Globus pallidus (tissue), 1 donor: Measurements from ENCODE around the gene CDCP2.
"Not testable (repeated sequence)": the region's sequence is repeated elsewhere in the genome, so short reads cannot be mapped to it uniquely, and the experiment has no call there.

Source experiments
- DNase-seq: peaks from one replicate; pipeline ENCODE4 v3.0.0-alpha.2; 2015; ENCODE audit warnings: low spot score

CDCP2 gene

DNA sequence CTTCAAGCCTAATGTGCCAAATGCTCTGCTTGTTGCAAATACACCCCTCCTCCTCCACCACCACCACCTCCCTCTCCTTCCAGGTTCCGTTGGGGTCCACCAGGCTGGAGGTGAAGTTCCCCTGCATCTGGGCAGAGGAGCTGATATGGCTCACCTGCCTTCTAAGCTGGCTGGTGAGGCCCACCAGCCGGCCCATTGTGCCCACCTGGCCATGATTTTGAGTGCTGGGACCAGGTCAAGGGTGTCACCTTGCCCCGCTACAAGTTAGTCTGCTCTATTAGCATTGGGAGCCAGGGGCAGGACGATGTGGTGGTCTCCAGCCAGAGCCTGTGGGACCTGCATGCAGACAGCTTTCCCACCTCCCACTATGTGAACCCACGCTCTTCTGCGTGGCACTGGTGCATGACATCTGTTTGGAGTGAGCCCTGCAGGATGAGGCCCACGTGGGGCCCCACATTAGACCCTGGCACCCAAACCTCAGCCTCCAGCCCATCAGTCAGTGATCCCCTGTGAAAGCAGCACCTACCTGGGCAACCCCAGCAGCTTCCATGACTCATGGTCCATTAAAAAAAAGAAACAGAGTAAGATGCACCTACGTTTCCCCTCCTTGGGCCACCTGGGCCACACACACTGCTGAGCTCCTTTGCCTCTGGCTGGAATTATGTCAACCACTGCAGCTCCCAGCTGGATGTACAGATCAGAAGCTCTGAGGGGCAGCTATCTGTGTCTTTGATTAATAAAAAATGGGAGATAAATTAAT lies 15.6 kb upstream of the CDCP2 start:
- no peak for DNase-seq

DNA sequence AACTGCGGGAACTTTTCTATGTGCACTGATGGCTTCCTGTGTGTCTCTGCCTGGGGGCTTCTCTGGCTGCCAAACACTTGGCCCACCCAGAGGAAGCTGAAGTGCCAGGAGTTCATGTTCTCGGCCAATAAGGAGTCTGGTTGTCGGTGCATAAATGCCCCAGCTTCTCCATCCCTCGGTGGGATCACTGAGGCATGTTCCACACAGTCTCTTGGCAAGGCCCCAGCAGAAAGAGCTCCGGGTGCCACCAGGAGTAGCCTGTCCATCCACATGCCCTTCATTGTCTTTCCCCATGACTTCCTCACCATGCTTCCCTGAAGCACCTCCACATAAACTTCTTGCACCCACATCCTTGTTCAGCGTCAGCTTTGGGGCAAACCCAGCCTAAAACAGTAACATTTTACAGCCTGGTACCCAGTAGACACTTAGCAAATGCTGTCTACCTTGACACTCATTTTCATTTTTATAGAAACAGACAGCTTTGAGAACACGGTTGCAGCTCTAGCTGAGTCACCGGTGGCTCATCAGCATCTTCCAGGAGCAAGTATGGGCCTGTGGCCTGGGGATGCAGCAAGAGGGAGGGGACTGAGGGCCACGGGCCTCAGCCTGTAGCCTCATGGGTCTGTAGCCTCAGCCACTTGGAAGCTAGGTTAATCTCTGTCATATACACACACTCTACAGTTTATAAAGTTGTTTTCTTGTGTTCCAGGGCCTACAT lies 14.8 kb upstream of the CDCP2 start:
- DNase-seq, result no peak

DNA sequence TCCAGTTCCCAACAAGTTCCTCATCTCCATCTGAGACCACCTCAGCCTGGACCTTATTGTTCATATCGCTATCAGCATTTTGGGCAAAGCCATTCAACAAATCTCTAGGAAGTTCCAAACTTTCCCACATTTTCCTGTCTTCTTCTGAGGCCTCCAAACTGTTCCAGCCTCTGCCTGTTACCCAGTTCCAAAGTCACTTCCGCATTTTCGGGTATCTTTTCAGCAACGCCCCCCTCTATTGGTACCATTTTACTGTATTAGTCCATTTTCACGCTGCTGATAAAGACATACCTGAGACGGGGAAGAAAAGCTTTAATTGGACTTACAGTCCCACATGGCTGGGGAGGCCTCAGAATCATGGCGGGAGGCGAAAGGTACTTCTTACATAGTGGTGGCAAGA lies 13.6 kb upstream of the CDCP2 start:
- DNase-seq, result not testable (repeated sequence)

DNA sequence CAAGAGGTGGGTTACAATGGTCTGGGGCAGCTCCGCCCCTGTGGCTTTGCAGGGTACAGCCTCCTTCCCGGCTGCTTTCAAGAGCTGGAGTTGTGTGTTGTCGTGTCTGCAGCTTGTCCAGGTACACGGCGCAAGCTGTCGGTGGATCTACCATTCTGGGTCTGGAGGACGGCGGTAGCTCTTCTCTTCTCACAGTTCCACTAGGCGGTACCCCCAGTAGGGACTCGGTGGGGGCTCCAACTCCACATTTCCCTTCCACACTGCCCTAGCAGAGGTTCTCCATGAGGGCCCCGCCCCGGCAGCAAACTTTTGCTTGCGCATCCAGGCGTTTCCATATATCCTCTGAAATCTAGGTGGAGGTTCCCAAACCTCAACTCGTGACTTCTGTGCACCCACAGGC lies 12.3 kb upstream of the CDCP2 start:
- no peak for DNase-seq

DNA sequence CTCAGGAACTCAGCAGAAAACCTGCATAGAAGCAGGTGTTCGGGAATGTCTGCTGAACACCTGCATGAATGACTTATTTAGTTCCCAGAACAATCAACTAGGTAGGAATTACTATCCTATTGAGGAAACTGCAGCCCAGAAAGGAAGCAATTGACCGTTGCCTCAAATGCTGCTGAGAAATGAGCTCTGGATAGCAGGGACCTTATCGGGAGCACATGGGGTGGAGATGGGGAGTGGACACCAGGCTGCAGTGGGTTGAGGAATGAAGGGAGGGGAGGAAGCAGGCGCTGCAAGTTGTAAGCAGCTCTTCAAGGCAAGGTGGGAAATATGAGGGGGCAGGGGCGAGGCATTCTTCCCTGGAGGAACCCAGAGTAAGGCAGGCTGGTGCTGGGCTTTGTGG lies 10.8 kb upstream of the CDCP2 start:
- DNase-seq, result no peak

DNA sequence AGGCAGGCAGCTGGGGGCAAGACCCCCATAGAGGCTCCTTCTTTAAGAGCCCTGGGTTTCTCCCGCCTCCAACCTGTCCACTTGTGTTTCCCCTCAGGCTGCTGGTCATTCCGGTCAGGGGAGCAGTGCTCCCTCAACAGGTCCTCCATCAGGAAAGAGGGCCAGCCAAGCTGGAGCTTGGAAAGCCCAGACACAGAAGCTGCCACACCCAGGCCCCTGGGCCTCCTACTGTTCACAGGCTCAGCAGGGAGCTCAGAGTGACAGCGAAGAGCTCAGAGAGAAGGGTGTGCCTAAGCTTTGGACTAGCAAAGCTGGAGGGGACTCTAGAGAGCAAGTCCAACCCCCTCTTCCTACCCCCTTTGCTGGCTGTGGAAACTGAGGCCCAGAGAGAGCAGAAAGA lies 10.3 kb upstream of the CDCP2 start:
- no peak for DNase-seq

DNA sequence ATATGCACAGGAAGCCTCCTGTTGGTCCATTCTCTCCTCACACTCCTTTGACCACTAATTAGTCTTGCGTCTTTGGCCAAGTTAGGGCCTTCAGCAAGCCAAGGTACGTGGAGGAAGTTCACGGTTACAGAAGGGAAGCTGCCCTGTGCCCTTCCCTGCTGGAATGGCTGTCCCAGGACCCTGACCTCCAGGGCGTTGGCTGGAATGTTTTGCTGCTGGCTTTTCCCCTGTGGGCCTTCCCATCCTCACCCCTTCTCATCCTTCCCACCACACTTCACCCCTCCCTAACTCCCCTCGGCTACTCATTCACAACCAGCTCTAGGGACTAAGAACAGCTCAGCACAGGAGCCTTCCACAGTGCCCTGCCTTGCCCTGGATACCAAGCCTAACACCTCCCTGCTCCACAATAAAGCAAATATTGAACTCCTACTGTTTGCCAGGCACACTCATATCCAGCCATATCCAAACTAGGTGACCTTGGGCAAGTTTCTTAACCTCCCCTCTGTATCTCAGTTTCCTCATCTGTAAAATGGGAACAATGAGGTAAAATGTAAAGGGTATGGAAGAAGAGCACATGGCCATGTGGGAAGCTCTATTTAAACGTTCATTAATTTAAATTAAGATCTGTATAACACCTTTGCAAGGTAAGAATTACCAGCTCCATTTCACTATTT lies 8.8 kb upstream of the CDCP2 start:
- DNase-seq, result no peak

DNA sequence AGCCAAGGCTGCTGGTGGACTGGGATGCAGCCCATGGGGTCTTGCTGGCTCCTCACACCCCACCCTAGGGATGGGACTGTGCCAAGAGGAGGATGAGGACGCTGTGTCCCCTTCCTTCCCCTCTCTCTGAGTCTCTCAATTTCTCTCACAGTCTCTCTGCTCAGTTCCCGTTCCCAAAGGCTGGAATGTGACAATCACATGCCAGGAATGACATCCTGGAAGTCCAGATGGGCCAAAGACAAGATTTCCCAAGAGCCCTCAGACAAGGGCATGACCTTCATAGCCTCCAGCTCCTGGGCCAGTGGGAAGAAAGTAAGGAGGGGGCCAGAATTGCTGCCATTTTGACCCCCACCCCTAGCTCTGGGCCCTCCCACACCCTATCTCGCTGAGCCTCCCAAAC lies 7.6 kb upstream of the CDCP2 start:
- DNase-seq, result no peak

DNA sequence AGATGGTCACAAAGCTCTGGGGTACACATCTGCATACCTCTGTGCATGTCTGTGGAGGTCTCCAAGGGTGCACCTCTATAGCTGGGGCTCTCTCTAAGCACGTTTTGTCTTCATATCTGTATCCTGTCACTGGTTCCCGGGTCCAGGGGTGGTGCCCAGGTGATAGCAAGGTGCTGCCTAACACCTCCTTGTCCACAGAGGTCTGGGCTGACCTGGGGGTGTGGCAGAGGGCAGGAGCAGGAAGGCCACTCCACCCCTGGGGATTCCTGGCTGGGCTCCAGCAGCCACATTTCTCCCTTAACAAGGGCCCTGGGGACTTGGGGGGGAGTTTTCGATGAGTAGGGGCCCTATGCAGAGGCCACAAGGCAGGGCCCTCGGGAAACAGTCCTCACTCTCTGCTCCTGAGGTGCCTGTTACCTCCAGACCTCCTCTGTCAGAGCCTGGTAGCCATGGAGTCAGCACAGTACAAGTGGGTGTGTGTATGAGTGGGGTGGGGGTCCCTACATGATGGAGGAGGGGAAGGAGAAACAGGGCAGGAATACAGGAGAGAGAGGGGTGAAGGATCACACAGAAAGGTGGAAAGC lies 7.0 kb upstream of the CDCP2 start:
- no peak for DNase-seq

DNA sequence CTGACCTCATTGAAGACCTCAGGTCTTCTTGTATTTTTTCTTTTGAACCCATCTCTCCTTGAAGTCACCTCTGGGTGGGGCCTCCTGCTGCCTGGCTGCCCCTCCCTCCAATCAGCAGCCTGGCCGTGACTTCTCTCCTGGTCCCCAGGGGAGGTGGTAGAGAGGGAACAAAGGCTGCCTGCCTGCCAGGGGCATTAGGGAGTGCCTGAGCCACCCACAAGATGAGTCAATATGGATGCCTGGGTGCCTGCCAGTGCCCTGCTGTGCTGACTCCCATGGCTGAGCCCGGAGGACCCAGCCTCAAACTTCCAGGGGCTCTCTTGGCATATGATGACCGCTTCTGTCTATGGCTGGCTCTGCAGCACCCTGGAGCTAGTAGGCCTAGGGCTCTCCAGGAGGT lies 5.3 kb upstream of the CDCP2 start:
- no peak for DNase-seq

DNA sequence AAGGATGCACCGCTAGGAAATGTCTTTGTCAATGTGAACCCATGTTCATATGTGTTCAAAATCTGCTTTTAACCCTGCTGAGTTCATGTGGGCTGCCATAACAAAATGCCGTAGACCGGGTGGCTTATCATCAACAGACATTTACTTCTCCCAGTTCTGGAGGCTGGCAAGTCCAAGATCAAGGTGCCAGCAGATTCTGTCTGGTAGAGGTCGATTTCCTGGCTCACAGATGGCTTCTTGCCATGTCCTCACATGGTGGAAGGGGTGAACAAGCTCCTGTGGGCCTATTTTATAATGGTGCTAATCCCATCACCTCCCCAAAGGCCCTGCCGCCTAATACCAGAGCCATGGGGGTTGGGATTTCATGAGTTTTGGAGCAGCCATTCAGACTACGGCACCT lies 4.6 kb upstream of the CDCP2 start:
- DNase-seq, result no peak

DNA sequence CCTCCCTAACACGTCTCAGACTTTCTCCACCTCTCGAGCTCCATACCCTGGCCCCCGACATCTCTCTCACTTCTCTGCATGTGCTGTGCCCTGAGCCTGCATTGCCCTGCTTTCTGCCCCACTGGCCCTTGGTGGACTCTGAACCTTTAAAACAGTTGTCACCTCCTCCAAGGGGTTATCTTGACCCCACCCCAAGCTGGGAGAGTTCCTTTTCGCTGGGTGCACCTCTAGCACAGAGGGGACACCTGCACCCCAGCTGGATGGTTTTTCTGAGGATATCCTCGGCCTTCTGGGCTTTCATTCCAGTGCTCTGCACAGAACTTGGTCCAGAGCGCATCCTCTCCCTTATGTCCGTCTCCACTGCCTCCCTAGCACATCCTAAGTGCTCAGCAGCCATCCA lies 4.2 kb upstream of the CDCP2 start:
- DNase-seq, result no peak

DNA sequence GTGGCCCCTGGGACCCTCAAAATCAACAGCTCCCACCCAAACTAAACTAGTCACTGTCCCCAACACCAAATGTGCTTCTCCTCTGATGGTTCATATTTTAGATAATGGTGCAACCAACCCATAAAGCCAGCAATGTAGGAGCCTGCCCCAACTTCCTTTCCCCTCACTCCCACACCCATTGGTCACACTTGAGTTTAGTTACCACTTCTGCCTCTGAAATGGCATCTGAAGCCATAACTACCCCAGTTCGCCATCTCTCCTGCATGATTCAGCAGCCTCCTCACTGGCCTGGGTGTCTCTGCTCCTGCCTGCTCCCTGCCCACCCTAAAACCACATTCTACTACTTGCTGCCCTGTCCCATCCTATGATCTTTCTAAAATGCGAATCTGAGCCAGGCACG lies 3.4 kb upstream of the CDCP2 start:
- DNase-seq, result no peak

DNA sequence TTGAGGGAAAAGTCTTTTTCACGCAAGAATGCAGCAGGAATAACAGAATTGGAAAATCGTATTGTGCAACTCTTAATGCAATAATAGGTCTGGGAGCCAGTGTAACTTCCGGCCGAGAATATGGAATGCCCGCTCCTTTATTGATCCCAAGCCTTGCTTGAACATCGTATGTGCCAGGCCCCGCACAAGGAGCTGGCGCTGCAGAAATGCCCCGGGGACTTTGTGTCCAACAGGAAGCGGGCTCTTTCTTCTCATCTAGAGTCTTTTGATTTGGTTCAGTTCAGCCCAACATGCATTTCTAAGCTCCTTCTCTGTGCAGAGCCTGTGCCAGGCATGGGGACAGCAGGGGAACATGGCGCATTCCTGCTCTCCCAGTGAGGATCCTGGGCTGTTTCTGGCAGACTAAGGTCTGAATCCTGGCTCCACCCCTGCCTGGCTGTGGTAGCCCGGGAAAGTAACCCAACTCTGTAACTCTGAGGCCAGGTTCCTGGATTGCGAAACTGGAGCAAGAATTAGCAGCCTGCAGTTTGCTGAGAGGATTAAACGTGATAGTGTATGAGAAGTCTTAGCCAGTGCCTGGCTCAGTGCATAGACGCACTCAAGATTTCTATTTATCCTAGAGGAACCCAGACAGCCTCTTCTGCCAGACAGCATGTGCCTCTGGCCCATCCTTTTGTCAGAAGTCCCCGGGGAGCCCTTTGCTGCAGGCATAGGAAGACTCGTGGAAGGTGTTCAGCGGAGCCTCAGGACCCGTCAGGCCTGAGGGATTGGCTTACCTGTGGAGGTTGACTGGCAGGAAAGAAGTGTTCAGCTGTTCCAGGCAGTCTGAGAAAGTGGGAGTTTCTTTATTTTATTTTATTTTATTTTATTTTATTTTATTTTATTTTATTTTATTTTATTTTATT lies 987 bp upstream of the CDCP2 start:
- DNase-seq, result no peak

DNA sequence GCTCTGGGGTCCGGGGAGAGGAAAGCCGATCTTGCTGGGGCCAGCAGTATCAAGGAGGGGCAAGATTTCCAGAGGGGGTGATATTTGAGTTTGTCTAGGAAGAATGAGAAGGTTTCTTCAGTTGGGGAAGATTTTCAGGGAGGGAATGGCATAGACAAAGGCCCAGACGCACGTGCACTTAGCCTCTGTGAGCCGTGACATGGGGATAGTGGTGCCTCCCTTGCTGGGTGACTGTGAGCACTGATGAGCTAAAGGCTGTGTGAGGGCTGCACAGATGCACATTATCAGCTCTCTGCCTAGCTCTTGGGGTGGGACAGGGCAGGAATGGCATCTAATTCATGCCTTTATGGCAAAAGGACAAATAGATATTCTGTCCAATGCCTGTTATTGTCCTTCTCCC lies 1.8 kb downstream of the CDCP2 start:
- DNase-seq, result no peak

DNA sequence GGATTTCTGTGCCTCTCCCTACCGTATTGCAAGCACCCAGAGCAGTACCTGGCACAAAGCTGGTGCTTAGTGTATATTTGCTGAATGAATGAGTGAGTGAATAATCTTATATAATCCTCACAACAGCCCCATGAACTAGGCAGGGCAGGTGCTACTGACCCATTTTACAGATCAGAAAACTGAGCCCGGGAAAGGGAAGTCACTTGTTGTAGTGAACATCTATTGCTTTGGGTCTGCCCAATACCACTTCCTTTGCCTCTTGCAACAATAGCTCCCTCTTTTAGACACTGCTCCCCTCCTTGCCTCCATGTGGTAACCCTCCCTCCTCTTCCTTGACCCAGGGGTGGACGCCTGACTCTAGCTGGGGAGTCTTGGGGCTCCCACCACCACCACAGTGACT lies 3.1 kb downstream of the CDCP2 start:
- no peak for DNase-seq

DNA sequence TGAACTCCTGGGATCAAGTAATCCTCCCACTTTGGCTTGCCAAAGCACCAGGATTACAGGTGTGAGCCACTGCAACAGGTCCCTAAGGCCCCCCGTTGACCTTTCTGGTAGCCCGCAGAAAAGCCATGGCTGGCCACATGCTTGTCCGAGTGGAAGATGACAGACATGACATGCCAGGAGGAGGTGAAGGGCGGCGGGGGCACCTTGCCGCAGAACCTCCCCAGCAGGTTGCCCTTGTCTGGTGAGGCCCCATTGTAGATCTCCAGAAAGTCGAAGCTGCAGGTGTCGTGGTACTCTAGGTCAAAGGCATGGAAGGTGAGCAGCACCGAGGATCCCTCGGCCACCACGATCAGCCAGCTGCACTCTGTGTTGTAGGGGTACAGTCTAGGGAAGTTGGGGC lies 8.4 kb downstream of the CDCP2 start:
- no peak for DNase-seq

DNA sequence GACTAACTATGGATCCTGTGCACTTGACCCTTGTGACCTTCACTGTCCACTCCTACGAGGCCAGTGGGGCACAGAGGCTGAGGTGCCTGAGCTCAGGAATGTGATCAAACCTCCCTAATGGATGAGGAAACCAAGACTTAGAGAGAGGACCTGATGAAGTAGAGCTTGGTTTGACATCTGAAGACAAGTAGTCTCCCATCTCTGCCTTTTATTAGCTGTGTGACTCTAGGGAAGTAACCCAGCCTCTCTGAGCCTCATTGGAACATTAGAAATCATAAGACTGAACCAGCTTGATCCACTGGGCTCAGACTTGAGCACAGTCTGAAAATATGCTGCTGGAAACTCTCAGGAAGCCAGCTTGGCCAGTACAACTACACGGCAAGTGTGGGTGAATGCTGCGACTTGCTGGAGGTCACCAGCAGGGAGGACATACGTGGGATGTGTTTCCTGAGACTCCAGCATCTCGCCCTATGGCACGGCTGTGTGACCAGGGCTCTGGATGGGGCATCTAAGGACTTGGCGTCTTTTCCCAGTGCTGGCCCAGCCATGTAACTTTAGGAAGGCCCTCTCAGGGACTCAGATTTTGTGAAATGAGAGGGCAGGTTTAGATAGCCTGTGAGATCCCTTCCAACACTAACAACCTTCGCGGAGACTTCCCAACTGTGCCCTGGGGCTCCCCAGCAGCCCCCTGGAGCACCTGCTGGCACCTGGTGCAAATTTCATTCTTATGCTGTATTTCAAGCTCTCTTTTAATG lies 10.5 kb downstream of the CDCP2 start:
- DNase-seq, result no peak

DNA sequence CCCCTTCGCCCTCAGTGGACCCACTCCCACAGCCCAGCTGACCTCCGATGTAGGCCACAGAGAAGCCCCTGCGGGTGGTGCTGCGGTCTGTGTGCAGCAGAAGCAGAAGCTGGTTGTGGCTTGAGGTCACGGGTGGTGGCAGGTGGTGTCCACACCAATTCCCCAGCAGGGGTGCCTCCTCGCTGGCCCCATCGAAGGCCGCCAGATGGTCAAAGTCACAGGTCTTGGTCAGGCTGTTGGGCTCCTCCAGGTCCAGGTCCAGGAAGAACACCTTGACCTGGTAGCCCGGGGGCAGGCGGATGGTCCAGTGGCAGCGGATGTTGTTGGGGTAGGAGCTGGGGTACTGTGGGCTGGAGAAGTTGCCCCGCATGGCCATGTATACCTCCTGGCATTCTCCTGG lies 13.1 kb downstream of the CDCP2 start:
- no peak for DNase-seq

DNA sequence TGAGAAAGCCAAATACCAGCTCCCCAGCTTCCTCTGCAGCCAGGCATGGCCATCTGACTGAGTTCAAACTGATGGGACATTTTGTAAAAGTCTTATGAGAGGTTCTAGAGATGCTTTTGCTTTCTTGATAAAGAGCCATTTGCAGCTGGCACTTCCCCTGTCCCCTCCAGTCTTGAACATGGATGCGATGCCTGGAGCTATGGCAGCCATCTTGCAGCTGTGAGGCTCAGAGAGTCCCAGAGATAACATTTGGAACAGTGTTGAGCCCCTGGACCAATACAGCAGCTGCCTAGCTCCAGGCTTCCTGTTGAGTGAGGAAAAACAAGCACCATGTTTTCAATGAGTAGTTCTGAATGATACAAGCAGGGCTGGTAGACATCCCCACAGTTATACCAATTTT lies 13.8 kb downstream of the CDCP2 start:
- no peak for DNase-seq

DNA sequence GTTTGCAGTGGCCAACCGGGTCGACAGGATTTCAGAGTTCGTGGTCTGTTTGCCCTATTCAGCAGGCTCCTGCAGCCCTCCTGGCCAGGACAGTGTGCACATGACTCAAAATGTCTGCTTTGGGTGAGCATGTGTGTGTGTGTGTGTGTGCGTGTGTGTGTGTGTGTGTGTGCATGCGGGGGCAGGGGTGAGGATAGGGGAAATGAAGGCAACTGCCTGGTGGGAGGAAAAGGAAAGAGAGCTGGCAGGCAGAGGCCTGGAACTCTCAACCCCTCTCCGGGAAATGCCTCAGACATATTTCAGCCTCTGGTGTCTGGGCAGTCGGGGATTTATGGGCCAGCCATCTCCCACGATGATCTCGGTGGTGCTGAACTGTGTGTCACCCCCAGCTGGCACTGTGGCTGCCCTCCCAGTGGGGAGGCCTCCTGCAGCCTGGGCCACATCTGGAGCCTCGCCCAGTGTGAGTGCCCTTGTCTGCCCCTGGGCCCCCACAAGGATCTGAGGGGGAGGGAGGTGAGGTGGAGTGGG lies 15.2 kb downstream of the CDCP2 start:
- DNase-seq, result no peak
